ENCODE data around the gene ZNF518A.

DNA sequence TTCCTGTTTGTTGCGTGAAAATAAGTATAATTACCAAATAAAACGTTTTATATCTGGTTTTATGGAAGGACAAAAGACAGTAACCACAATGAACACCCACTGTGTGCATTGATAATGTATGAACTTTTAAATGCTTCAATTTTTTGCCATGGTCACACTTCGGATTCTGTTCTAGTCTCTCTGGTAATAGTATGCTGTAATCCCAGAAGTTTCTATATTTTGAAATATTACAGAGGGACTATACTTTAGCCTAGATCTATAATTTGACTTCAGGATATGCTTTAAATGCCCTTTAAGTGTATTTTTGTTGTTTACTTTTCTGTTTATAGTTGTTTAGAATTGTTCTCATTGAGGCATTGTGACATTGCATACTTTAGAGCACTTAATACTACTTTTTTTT is 1.5 kb downstream of the ZNF518A start:
- no peak for TF ChIP-seq EZH2 (IDR thresholded peaks at IDR 0.05; ENCODE audit: borderline replicate concordance, insufficient read depth, low read length, poor library complexity, severe bottlenecking)
- TF ChIP-seq RAD21 (conservative IDR thresholded peaks at IDR 0.05): no peak
- TF ChIP-seq, protein P1, sequence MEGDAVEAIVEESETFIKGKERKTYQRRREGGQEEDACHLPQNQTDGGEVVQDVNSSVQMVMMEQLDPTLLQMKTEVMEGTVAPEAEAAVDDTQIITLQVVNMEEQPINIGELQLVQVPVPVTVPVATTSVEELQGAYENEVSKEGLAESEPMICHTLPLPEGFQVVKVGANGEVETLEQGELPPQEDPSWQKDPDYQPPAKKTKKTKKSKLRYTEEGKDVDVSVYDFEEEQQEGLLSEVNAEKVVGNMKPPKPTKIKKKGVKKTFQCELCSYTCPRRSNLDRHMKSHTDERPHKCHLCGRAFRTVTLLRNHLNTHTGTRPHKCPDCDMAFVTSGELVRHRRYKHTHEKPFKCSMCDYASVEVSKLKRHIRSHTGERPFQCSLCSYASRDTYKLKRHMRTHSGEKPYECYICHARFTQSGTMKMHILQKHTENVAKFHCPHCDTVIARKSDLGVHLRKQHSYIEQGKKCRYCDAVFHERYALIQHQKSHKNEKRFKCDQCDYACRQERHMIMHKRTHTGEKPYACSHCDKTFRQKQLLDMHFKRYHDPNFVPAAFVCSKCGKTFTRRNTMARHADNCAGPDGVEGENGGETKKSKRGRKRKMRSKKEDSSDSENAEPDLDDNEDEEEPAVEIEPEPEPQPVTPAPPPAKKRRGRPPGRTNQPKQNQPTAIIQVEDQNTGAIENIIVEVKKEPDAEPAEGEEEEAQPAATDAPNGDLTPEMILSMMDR (IDR thresholded peaks at IDR 0.05; ENCODE audit: poor library complexity, severe bottlenecking): no peak
- TF ChIP-seq MXI1 (conservative IDR thresholded peaks at IDR 0.05; ENCODE audit: poor library complexity, severe bottlenecking): no peak
- TF ChIP-seq EP300 (conservative IDR thresholded peaks at IDR 0.05; ENCODE audit: poor library complexity, severe bottlenecking): no peak
- no peak for TF ChIP-seq TAF1 (IDR thresholded peaks at IDR 0.05; ENCODE audit: low read depth)
- TF ChIP-seq, protein P2, sequence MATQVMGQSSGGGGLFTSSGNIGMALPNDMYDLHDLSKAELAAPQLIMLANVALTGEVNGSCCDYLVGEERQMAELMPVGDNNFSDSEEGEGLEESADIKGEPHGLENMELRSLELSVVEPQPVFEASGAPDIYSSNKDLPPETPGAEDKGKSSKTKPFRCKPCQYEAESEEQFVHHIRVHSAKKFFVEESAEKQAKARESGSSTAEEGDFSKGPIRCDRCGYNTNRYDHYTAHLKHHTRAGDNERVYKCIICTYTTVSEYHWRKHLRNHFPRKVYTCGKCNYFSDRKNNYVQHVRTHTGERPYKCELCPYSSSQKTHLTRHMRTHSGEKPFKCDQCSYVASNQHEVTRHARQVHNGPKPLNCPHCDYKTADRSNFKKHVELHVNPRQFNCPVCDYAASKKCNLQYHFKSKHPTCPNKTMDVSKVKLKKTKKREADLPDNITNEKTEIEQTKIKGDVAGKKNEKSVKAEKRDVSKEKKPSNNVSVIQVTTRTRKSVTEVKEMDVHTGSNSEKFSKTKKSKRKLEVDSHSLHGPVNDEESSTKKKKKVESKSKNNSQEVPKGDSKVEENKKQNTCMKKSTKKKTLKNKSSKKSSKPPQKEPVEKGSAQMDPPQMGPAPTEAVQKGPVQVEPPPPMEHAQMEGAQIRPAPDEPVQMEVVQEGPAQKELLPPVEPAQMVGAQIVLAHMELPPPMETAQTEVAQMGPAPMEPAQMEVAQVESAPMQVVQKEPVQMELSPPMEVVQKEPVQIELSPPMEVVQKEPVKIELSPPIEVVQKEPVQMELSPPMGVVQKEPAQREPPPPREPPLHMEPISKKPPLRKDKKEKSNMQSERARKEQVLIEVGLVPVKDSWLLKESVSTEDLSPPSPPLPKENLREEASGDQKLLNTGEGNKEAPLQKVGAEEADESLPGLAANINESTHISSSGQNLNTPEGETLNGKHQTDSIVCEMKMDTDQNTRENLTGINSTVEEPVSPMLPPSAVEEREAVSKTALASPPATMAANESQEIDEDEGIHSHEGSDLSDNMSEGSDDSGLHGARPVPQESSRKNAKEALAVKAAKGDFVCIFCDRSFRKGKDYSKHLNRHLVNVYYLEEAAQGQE (IDR thresholded peaks at IDR 0.05; ENCODE audit: borderline replicate concordance): no peak
